ENCODE data around the gene GLB1L3.

Gene GLB1L3

GRCh38 chr11:134229126-134229790, 46.9 kb upstream of the GLB1L3 start:
- Histone ChIP-seq H3K4me1 (ENCODE audit: control insufficient read depth, low read length) (peaks cover 46% of the 10 kb centered on the region), H3K4me3 (ENCODE audit: low read length) (no peak overlapping the region), H4K20me1 (ENCODE audit: control insufficient read depth, insufficient read depth, low read depth, low read length) (peaks cover 61% of the 10 kb centered on the region), H3K9me3 (ENCODE audit: control insufficient read depth, insufficient read depth, low read length) (no peaks in the 10 kb centered on the region), H3K4me2 (ENCODE audit: low read length) (peak overlapping the region; percentile 25; the same call in 1 of the 2 replicates), H3K36me3 (ENCODE audit: control insufficient read depth, low read length) (no peaks in the 10 kb centered on the region), H3K9me2 (replicated peaks; ENCODE audit: control insufficient read depth, low read length) (no peaks in the 10 kb centered on the region), H3K27ac (ENCODE audit: low read depth, low read length) (no peak overlapping the region), H3K79me2 (ENCODE audit: control insufficient read depth, low read length) (no peaks in the 10 kb centered on the region), H3K27me3 (ENCODE audit: control insufficient read depth, low read length) (peaks cover 74% of the 10 kb centered on the region), H3F3A (ENCODE audit: control insufficient read depth, insufficient read depth) (peaks cover 3% of the 10 kb centered on the region; the same call in 1 of the 2 replicates)
- TF ChIP-seq, protein P1, sequence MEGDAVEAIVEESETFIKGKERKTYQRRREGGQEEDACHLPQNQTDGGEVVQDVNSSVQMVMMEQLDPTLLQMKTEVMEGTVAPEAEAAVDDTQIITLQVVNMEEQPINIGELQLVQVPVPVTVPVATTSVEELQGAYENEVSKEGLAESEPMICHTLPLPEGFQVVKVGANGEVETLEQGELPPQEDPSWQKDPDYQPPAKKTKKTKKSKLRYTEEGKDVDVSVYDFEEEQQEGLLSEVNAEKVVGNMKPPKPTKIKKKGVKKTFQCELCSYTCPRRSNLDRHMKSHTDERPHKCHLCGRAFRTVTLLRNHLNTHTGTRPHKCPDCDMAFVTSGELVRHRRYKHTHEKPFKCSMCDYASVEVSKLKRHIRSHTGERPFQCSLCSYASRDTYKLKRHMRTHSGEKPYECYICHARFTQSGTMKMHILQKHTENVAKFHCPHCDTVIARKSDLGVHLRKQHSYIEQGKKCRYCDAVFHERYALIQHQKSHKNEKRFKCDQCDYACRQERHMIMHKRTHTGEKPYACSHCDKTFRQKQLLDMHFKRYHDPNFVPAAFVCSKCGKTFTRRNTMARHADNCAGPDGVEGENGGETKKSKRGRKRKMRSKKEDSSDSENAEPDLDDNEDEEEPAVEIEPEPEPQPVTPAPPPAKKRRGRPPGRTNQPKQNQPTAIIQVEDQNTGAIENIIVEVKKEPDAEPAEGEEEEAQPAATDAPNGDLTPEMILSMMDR (IDR thresholded peaks at IDR 0.05; ENCODE audit: low read depth, low read length, poor library complexity, severe bottlenecking): no peak
- no peak for TF ChIP-seq EZH2phosphoT487 (IDR thresholded peaks at IDR 0.05; ENCODE audit: borderline replicate concordance, low read length)

DNA sequence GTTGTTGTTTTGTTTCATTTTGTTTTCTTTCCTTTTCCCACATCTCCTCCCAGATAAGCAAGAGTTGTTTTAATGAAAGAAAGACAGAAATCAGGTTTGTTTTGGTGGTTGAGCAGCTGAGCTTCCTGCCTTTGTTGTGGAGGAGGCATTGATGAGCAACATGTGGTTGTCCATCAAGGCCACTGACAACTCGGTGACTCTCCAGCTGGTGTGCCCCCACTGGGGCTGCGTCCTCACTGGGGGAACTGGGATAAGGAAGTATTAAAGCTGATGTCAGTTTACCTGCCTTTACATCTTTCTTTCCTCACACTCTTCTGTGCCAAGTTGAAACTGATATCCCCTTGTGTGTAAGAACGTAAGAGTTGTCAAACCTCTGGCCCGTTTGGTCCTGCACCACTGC, 45.8 kb upstream of the GLB1L3 start:
- Histone ChIP-seq H3K27ac (ENCODE audit: low read depth, low read length) (no peak overlapping the region), H3F3A (ENCODE audit: control insufficient read depth, insufficient read depth) (peaks cover 3% of the 10 kb centered on the region; the same call in 1 of the 2 replicates), H3K9me3 (ENCODE audit: control insufficient read depth, insufficient read depth, low read length) (no peaks in the 10 kb centered on the region), H3K36me3 (ENCODE audit: control insufficient read depth, low read length) (no peaks in the 10 kb centered on the region), H3K4me2 (ENCODE audit: low read length) (no peak overlapping the region), H3K27me3 (ENCODE audit: control insufficient read depth, low read length) (peaks cover 74% of the 10 kb centered on the region), H3K4me3 (ENCODE audit: low read length) (no peak overlapping the region), H3K9me2 (replicated peaks; ENCODE audit: control insufficient read depth, low read length) (no peaks in the 10 kb centered on the region), H3K79me2 (ENCODE audit: control insufficient read depth, low read length) (no peaks in the 10 kb centered on the region), H3K4me1 (ENCODE audit: control insufficient read depth, low read length) (peaks cover 40% of the 10 kb centered on the region), H4K20me1 (ENCODE audit: control insufficient read depth, insufficient read depth, low read depth, low read length) (peaks cover 58% of the 10 kb centered on the region)
- TF ChIP-seq EZH2phosphoT487 (IDR thresholded peaks at IDR 0.05; ENCODE audit: borderline replicate concordance, low read length): 0 out of 2 replicates have a peak, but pooled peaks have one; percentile 12
- TF ChIP-seq, protein P1 (IDR thresholded peaks at IDR 0.05; ENCODE audit: low read depth, low read length, poor library complexity, severe bottlenecking): no peak

DNA sequence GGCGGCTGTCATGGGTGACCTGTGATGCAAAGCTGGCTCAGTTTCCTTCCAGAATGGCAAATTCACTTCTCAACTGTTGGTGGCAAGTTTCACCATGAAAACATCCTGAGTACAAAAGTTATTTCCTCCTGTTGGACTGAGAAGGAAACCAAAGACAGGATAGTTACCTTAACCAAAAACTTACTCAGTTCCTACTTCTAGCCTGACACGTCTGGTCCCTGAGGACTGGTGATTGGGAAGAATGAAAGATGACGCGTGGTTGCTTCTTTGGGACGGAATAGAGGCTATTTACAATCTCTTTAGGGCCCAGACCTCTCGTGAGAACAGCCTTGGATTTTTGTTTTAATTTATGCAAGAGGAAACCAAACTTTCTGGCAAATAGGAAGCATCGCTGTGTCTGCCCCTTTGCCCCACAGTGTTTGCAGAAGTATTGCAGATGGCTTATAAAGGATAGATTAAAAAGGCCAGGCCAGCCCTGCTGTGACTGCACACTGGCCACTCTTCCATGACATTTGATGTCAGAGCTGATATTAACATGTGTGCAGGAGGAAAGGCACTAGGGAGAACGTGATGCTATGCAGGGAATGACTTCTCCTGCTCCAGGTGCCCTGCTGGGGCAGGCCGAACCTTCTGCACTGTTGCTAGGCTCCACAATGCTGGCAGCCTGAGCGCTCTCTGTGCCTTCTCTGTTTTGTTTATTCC, 44.1 kb upstream of the GLB1L3 start:
- TF ChIP-seq EZH2phosphoT487 (IDR thresholded peaks at IDR 0.05; ENCODE audit: borderline replicate concordance, low read length): no peak
- TF ChIP-seq, protein P1 (IDR thresholded peaks at IDR 0.05; ENCODE audit: low read depth, low read length, poor library complexity, severe bottlenecking): no peak
- H3K4me1 ChIP-seq (ENCODE audit: control insufficient read depth, low read length): peaks cover 36% of the 10 kb centered on the region
- no peaks in the 10 kb centered on the region for H3K36me3 ChIP-seq (ENCODE audit: control insufficient read depth, low read length)

More for the DNA sequence above, 44.1 kb upstream of the GLB1L3 start:
- H3K4me3 ChIP-seq (ENCODE audit: low read length): no peak overlapping the region
- H4K20me1 ChIP-seq (ENCODE audit: control insufficient read depth, insufficient read depth, low read depth, low read length): peaks cover 50% of the 10 kb centered on the region
- H3K9me2 ChIP-seq (replicated peaks; ENCODE audit: control insufficient read depth, low read length): no peaks in the 10 kb centered on the region
- H3K9me3 ChIP-seq (ENCODE audit: control insufficient read depth, insufficient read depth, low read length): no peaks in the 10 kb centered on the region
- H3K79me2 ChIP-seq (ENCODE audit: control insufficient read depth, low read length): no peaks in the 10 kb centered on the region
- no peaks in the 10 kb centered on the region for H3F3A ChIP-seq (ENCODE audit: control insufficient read depth, insufficient read depth)
- H3K27ac ChIP-seq (ENCODE audit: low read depth, low read length): no peak overlapping the region
- no peak overlapping the region for H3K4me2 ChIP-seq (ENCODE audit: low read length)
- H3K27me3 ChIP-seq (ENCODE audit: control insufficient read depth, low read length): peaks cover 62% of the 10 kb centered on the region
